GM12874 (cell line): ENCODE data around the gene SGTA.

Source experiments
- CTCF ChIP-seq: IDR thresholded peaks from 2 replicates; pipeline ENCODE4 v1.5.1; 2011; ENCODE audit warnings: low read depth, mild to moderate bottlenecking, control low read depth, low read length, moderate library complexity; ENCODE audit not compliant: insufficient read depth

The SGTA gene

GRCh38 chr19:2732883-2733282 is 50.2 kb downstream of the SGTA start:
- no peak for TF ChIP-seq CTCF

GRCh38 chr19:2732157-2732725 is 50.8 kb downstream of the SGTA start:
- no peak for TF ChIP-seq CTCF

- TF ChIP-seq CTCF: no peak
These were observed 51.7 kb downstream of the SGTA start for GRCh38 chr19:2731181-2731995.

- TF ChIP-seq CTCF: no peak
These were observed 52.9 kb downstream of the SGTA start for GRCh38 chr19:2729943-2730818.

GRCh38 chr19:2728783-2729387 is 54.2 kb downstream of the SGTA start:
- no peak for TF ChIP-seq CTCF

GRCh38 chr19:2727640-2727944 is 55.5 kb downstream of the SGTA start:
- no peak for TF ChIP-seq CTCF
